HepG2 (cell line): ENCODE measurements around the gene TAS1R3. TPM values are rescaled to one million over a fixed set of nuclear protein-coding genes. Genes with fewer than 3 reads are reported as not detected.
A peak's percentile ranks its signal among the peaks of the same experiment; 100 is the strongest.

ENCODE experiments used
- ATF3 ChIP-seq: sonication (generic); formaldehyde crosslinking; IDR thresholded peaks from 2 replicates; pipeline ENCODE4 v1.4.0; 2020; ENCODE audit warnings: missing genetic modification reagents
- CBX1 ChIP-seq: IDR thresholded peaks from one replicate; pipeline ENCODE4 v1.6.1; 2016; ENCODE audit warnings: antibody characterized with exemption, low read depth
- CTCF ChIP-seq: sonication (generic); formaldehyde crosslinking; IDR thresholded peaks from 2 replicates; pipeline ENCODE4 v1.5.0; 2020; ENCODE audit warnings: mild to moderate bottlenecking, missing genetic modification reagents, moderate library complexity
- HBP1 ChIP-seq: IDR thresholded peaks from 2 replicates; pipeline ENCODE4 v1.6.1; 2016; ENCODE audit warnings: low read depth, control low read depth
- HNF1B ChIP-seq: sonication (generic); formaldehyde crosslinking; IDR thresholded peaks from 2 replicates; pipeline ENCODE4 v1.5.1; 2020; ENCODE audit warnings: mild to moderate bottlenecking, moderate library complexity, missing genetic modification reagents
- IKZF4 ChIP-seq: sonication (generic); formaldehyde crosslinking; IDR thresholded peaks from 2 replicates; pipeline ENCODE4 v1.5.1; 2020; ENCODE audit warnings: borderline replicate concordance, mild to moderate bottlenecking, low read depth, missing genetic modification reagents; ENCODE audit errors: not compliant biosample characterization
- NFE2L1 ChIP-seq: sonication (generic); formaldehyde crosslinking; IDR thresholded peaks from 2 replicates; pipeline ENCODE4 v1.4.0; 2020; ENCODE audit warnings: missing genetic modification reagents, mild to moderate bottlenecking, borderline replicate concordance
- NFIC ChIP-seq: IDR thresholded peaks from 2 replicates; pipeline ENCODE4 v1.6.1; 2012; ENCODE audit warnings: mild to moderate bottlenecking, low read length, inconsistent platforms
- PAF1 ChIP-seq: IDR thresholded peaks from 2 replicates; pipeline ENCODE4 v1.6.1; 2016; ENCODE audit warnings: missing genetic modification reagents, missing compliant biosample characterization
- PLSCR1 ChIP-seq: sonication (generic); formaldehyde crosslinking; IDR thresholded peaks from 2 replicates; pipeline ENCODE4 v1.5.0; 2020; ENCODE audit warnings: missing genetic modification reagents, mild to moderate bottlenecking, borderline replicate concordance
- PRPF4 ChIP-seq: fragments of 200-400 bp; formaldehyde crosslinking; IDR thresholded peaks from 2 replicates; pipeline ENCODE4 v1.6.1; 2016; ENCODE audit warnings: low read length, low read depth; ENCODE audit not compliant: poor library complexity, severe bottlenecking
- REST ChIP-seq, 2 experiments: IDR thresholded peaks; 2 replicates each; pipeline ENCODE4 v1.6.1; 2011 to 2012; ENCODE audit warnings: low read length in 2 of 2, borderline replicate concordance in 1 of 2, low read depth in 1 of 2, mild to moderate bottlenecking in 1 of 2, moderate library complexity in 1 of 2
- SMARCC2 ChIP-seq: fragments of 450-650 bp; IDR thresholded peaks from 2 replicates; pipeline ENCODE4 v1.6.1; 2017; ENCODE audit warnings: antibody characterized with exemption, mild to moderate bottlenecking
- SMARCE1 ChIP-seq: fragments of 450-650 bp; IDR thresholded peaks from 2 replicates; pipeline ENCODE4 v1.6.1; 2017; ENCODE audit warnings: borderline replicate concordance
- ZBTB2 ChIP-seq: sonication (generic); formaldehyde crosslinking; IDR thresholded peaks from 2 replicates; pipeline ENCODE4 v1.8.0; 2022; ENCODE audit warnings: low read depth, missing genetic modification reagents
- ZNF709 ChIP-seq: sonication (generic); formaldehyde crosslinking; IDR thresholded peaks from 2 replicates; pipeline ENCODE4 v1.5.0; 2020; ENCODE audit warnings: mild to moderate bottlenecking, missing genetic modification reagents
- ZNF776 ChIP-seq: sonication (generic); formaldehyde crosslinking; IDR thresholded peaks from 2 replicates; pipeline ENCODE4 v1.4.0; 2020; ENCODE audit warnings: mild to moderate bottlenecking, missing genetic modification reagents
- ZNF839 ChIP-seq: sonication (generic); formaldehyde crosslinking; IDR thresholded peaks from 2 replicates; pipeline ENCODE4 v1.4.0; 2020; ENCODE audit warnings: missing genetic modification reagents, mild to moderate bottlenecking, borderline replicate concordance
- polyA plus RNA-seq, 8 experiments: library from polyadenylated mRNA; depleted of rRNA in 3 of 8; stranded (reverse) in 7 of 8; unstranded in 1 of 8; fragments of >200 nt; fragmentation: Illumina TruSeq in 4 of 8; extraction: Trizol in 4 of 8; gene quantifications; 2 replicates each; pipeline versions ENCODE4 v1.2.1 to v1.2.3, GENCODE V29; 2011 to 2016; ENCODE audit warnings: low read depth in 4 of 8, missing spikeins in 1 of 8, mixed read lengths in 1 of 8; ENCODE audit not compliant: insufficient read depth in 1 of 8
- total RNA-seq, 5 experiments: library from RNA; depleted of rRNA; stranded (reverse); fragments of >200 nt; fragmentation: Illumina TruSeq; extraction: Trizol; gene quantifications; 2 replicates each; pipeline ENCODE4 v1.2.3, GENCODE V29; 2016; ENCODE audit warnings: low read depth in 1 of 5

Gene TAS1R3
- total and polyA plus RNA-seq, 2 of the 13 experiments (the other 11 are each of a cell fraction or from before 2014, with no cell fraction given): 0.13 to 0.15 TPM

- TF ChIP-seq HBP1 (CRISPR knock-in tag) (peak; percentile 85; the same call in 1 of the 2 replicates), NFIC (no peak), PAF1 (no peak), REST (IDR thresholded peaks at IDR 0.05; ENCODE audit: borderline replicate concordance in 1 of 2, low read depth in 1 of 2, low read length in 2 of 2) (peak in 1 of 2 experiments; percentile 96; a peak in 2 of 4 replicates), ATF3 (CRISPR knock-in tag) (peak; percentile 80; the same call in 1 of the 2 replicates), SMARCC2 (no peak), CTCF (CRISPR knock-in tag) (no peak), ZNF776 (CRISPR knock-in tag) (peak; percentile 52; the same call in 1 of the 2 replicates), IKZF4 (CRISPR knock-in tag) (peak; percentile 56), HNF1B (CRISPR knock-in tag) (no peak), PLSCR1 (CRISPR knock-in tag) (peak; percentile 73; the same call in 1 of the 2 replicates), ZBTB2 (CRISPR knock-in tag) (0 out of 2 replicates have a peak, but pooled peaks have one; percentile 53), PRPF4 (no peak), CBX1 (no peak), ZNF709 (peak; percentile 64; the same call in 1 of the 2 replicates), SMARCE1 (no peak), NFE2L1 (CRISPR knock-in tag) (no peak), ZNF839 (no peak)
Measured at GRCh38 chr1:1334835-1335234, 3.8 kb downstream of the TAS1R3 start (continued).
